Measurements from ENCODE around the gene ASGR1.

DNA sequence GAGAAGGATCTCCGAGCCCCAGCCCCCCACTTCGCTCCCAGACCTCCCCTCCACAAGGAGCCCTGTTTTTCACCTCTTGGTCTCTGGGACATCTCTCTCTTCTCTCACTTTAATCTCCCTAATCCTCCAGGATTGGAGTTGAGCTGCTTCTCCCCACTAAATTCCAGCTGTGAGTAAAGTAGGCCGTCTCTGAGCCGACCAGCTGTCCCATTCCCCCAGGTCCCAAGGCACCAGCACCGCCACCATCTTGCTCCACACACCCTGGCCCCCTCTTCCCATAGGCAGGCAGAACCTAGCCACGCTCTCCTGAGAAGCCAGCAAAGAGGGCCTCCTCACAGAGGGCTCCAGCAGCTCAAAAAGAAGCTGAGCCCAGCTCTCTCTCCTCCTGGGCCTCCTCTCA is 39.6 kb upstream of the ASGR1 start:
- TF ChIP-seq, protein P1, sequence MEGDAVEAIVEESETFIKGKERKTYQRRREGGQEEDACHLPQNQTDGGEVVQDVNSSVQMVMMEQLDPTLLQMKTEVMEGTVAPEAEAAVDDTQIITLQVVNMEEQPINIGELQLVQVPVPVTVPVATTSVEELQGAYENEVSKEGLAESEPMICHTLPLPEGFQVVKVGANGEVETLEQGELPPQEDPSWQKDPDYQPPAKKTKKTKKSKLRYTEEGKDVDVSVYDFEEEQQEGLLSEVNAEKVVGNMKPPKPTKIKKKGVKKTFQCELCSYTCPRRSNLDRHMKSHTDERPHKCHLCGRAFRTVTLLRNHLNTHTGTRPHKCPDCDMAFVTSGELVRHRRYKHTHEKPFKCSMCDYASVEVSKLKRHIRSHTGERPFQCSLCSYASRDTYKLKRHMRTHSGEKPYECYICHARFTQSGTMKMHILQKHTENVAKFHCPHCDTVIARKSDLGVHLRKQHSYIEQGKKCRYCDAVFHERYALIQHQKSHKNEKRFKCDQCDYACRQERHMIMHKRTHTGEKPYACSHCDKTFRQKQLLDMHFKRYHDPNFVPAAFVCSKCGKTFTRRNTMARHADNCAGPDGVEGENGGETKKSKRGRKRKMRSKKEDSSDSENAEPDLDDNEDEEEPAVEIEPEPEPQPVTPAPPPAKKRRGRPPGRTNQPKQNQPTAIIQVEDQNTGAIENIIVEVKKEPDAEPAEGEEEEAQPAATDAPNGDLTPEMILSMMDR (conservative IDR thresholded peaks at IDR 0.05; ENCODE audit: low read depth, low read length): no peak
- TF ChIP-seq EZH2 (IDR thresholded peaks at IDR 0.05; ENCODE audit: low read length, unreplicated experiment): no peak
